H1 (cell line): ENCODE measurements around the gene TNNT1. TPM values are rescaled to one million over a fixed set of nuclear protein-coding genes. Genes with fewer than 3 reads are reported as not detected.

Source experiments
- CTCF ChIA-PET: fragments of 300-600 bp; sonication (Branson Sonifier 250); formaldehyde crosslinking; loops from one replicate; lab custom pipeline; 2021; ENCODE audit not compliant: partially characterized antibody; lab: Charles Lee
- POLR2A ChIA-PET: fragments of 300-600 bp; sonication (Branson Sonifier 250); formaldehyde crosslinking; loops from one replicate; lab custom pipeline; 2021; ENCODE audit warnings: inconsistent platforms; ENCODE audit not compliant: partially characterized antibody; lab: Charles Lee
- DNase-seq, 2 experiments: peaks; one replicate each; pipeline versions ENCODE4 v3.0.0 to v3.0.0-alpha.2; 2010 to 2022; ENCODE audit warnings: low spot score in 2 of 2, low read depth in 1 of 2, mixed read lengths in 1 of 2
- FAIRE-seq: peaks from 2 replicates; lab custom pipeline; 2011; peaks lifted over from hg19 to GRCh38; lab: Jason Lieb, UNC
- H2AFZ ChIP-seq: 2 replicates; pipeline ENCODE4 v1.8.1; 2012; ENCODE audit warnings: low read length, inconsistent platforms
- H2AK5ac ChIP-seq: 2 replicates; pipeline ENCODE4 v1.6.1; 2013; ENCODE audit warnings: low read depth, low read length
- H2BK120ac ChIP-seq: replicated peaks from 2 replicates; pipeline ENCODE3; 2013; ENCODE audit warnings: low read depth, low read length, inconsistent platforms
- H2BK12ac ChIP-seq: 2 replicates; pipeline ENCODE4 v1.6.1; 2013; ENCODE audit warnings: low read depth, low read length
- H2BK15ac ChIP-seq: 2 replicates; pipeline ENCODE4 v1.6.1; 2013; ENCODE audit warnings: low read length
- H2BK20ac ChIP-seq: 2 replicates; pipeline ENCODE4 v1.6.1; 2013; ENCODE audit warnings: low read length
- H2BK5ac ChIP-seq: 2 replicates; pipeline ENCODE4 v1.6.1; 2013; ENCODE audit warnings: low read depth, low read length
- H3K14ac ChIP-seq: 2 replicates; pipeline ENCODE4 v1.6.1; 2013; ENCODE audit warnings: inconsistent platforms; ENCODE audit not compliant: insufficient read length
- H3K18ac ChIP-seq: 2 replicates; pipeline ENCODE4 v1.6.1; 2013; ENCODE audit warnings: low read length; ENCODE audit errors: extremely low read depth
- H3K23ac ChIP-seq: 2 replicates; pipeline ENCODE4 v1.6.1; 2013; ENCODE audit warnings: inconsistent platforms; ENCODE audit not compliant: insufficient read length
- H3K23me2 ChIP-seq: 2 replicates; pipeline ENCODE4 v1.6.1; 2013; ENCODE audit warnings: low read depth, low read length
- H3K27ac ChIP-seq: 2 replicates; pipeline ENCODE4 v1.6.1; 2011; ENCODE audit warnings: low read depth, low read length, inconsistent platforms
- H3K27me3 ChIP-seq, 4 experiments: replicated peaks in 1 of 4; 1 replicate in 1 of 4; 2 replicates in 3 of 4; pipeline versions ENCODE4 v1.6.1 to v1.8.1; 2011 to 2013; ENCODE audit warnings: low read length in 3 of 4, mild to moderate bottlenecking in 3 of 4, inconsistent platforms in 2 of 4, mixed read lengths in 2 of 4, moderate library complexity in 1 of 4; ENCODE audit not compliant: control insufficient read depth in 3 of 4, insufficient read depth in 3 of 4; ENCODE audit errors: extremely low read depth in 1 of 4
- H3K36me3 ChIP-seq, 4 experiments: 2 replicates each; pipeline versions ENCODE4 v1.6.1 to v1.8.1; 2011 to 2013; ENCODE audit warnings: mild to moderate bottlenecking in 4 of 4, low read length in 3 of 4, moderate library complexity in 2 of 4, control low read depth in 1 of 4, inconsistent platforms in 1 of 4; ENCODE audit not compliant: insufficient read depth in 4 of 4, control insufficient read depth in 2 of 4
- H3K4ac ChIP-seq: replicated peaks from 2 replicates; pipeline ENCODE3; 2013; ENCODE audit warnings: low read length, low read depth, mixed read lengths, inconsistent platforms; ENCODE audit not compliant: insufficient read length
- H3K4me1 ChIP-seq, 4 experiments: replicated peaks in 1 of 4; 1 replicate in 1 of 4; 2 replicates in 3 of 4; pipeline versions ENCODE4 v1.6.1 to v1.8.1; 2011 to 2013; ENCODE audit warnings: low read length in 3 of 4, inconsistent platforms in 2 of 4, mixed read lengths in 1 of 4; ENCODE audit not compliant: insufficient read depth in 4 of 4, control insufficient read depth in 3 of 4
- H3K4me2 ChIP-seq, 2 experiments: 2 replicates each; pipeline versions ENCODE4 v1.6.1 to v1.8.1; 2011 to 2013; ENCODE audit warnings: low read depth in 2 of 2, low read length in 2 of 2, control low read depth in 1 of 2, inconsistent platforms in 1 of 2, mild to moderate bottlenecking in 1 of 2; ENCODE audit not compliant: insufficient read depth in 1 of 2
- H3K4me3 ChIP-seq, 4 experiments: fragments of 200-600, 300-600 bp in 1 of 4; sonication (generic), shearing (Covaris generic), sonication (Bioruptor Twin) in 1 of 4; 2 replicates each; pipeline versions ENCODE4 v1.5.1 to v1.8.1; 2011 to 2016; ENCODE audit warnings: low read length in 4 of 4, low read depth in 3 of 4, control low read depth in 2 of 4, inconsistent platforms in 2 of 4, mild to moderate bottlenecking in 2 of 4, mixed read lengths in 1 of 4, moderate library complexity in 1 of 4; ENCODE audit not compliant: insufficient read depth in 2 of 4; ENCODE audit errors: extremely low read depth in 1 of 4
- H3K56ac ChIP-seq: replicated peaks from 2 replicates; pipeline ENCODE3; 2013; ENCODE audit warnings: low read depth, mild to moderate bottlenecking, mixed read lengths, low read length, inconsistent platforms; ENCODE audit not compliant: insufficient read length
- H3K79me1 ChIP-seq: 2 replicates; pipeline ENCODE4 v1.6.1; 2013; ENCODE audit warnings: low read depth, low read length, control low read depth
- H3K79me2 ChIP-seq, 2 experiments: 2 replicates each; pipeline versions ENCODE4 v1.6.1 to v1.8.1; 2012 to 2013; ENCODE audit warnings: low read length in 2 of 2, mild to moderate bottlenecking in 2 of 2, inconsistent platforms in 1 of 2; ENCODE audit not compliant: insufficient read depth in 2 of 2, control insufficient read depth in 1 of 2
- H3K9ac ChIP-seq, 4 experiments: replicated peaks in 1 of 4; 1 replicate in 1 of 4; 2 replicates in 3 of 4; pipeline versions ENCODE4 v1.6.1 to v1.8.1; 2011 to 2013; ENCODE audit warnings: low read depth in 3 of 4, low read length in 3 of 4, control low read depth in 2 of 4, mild to moderate bottlenecking in 2 of 4, moderate library complexity in 2 of 4, inconsistent platforms in 1 of 4; ENCODE audit errors: extremely low read depth in 1 of 4
- H3K9me3 ChIP-seq, 2 experiments: 2 replicates each; pipeline versions ENCODE4 v1.6.1 to v1.8.1; 2012 to 2013; ENCODE audit warnings: mild to moderate bottlenecking in 2 of 2, moderate library complexity in 2 of 2, control low read depth in 1 of 2, inconsistent platforms in 1 of 2, low read depth in 1 of 2, low read length in 1 of 2, mixed read lengths in 1 of 2; ENCODE audit not compliant: insufficient read depth in 2 of 2
- H4K20me1 ChIP-seq, 2 experiments: replicated peaks in 1 of 2; 2 replicates each; pipeline versions ENCODE3 to v1.8.1; 2011 to 2013; ENCODE audit warnings: inconsistent platforms in 2 of 2, low read length in 2 of 2, mild to moderate bottlenecking in 1 of 2; ENCODE audit not compliant: insufficient read depth in 2 of 2, control insufficient read depth in 1 of 2
- H4K5ac ChIP-seq: 2 replicates; pipeline ENCODE4 v1.6.1; 2013; ENCODE audit warnings: low read length, low read depth, mixed read lengths, inconsistent platforms; ENCODE audit not compliant: insufficient read length
- H4K8ac ChIP-seq: 2 replicates; pipeline ENCODE4 v1.8.0; 2013; ENCODE audit warnings: mild to moderate bottlenecking, moderate library complexity, low read length, inconsistent platforms; ENCODE audit not compliant: insufficient read depth; ENCODE audit errors: extremely low read depth
- H4K91ac ChIP-seq: replicated peaks from 2 replicates; pipeline ENCODE3; 2013; ENCODE audit warnings: low read length, mixed read lengths, inconsistent platforms; ENCODE audit not compliant: insufficient read length
- RAD21 ChIP-seq, 2 experiments: IDR thresholded peaks in 1 of 2; conservative IDR thresholded peaks in 1 of 2; 2 replicates each; pipeline ENCODE4 v1.6.1; 2011; ENCODE audit warnings: low read depth in 2 of 2, low read length in 2 of 2, improper control_type of control experiment in 1 of 2, inconsistent platforms in 1 of 2, mild to moderate bottlenecking in 1 of 2, moderate library complexity in 1 of 2
- TAF1 ChIP-seq: IDR thresholded peaks from 2 replicates; pipeline ENCODE4 v1.6.1; 2011; ENCODE audit warnings: mild to moderate bottlenecking, low read depth, low read length
- WGBS, 2 experiments: shearing (Covaris generic) in 1 of 2; methylation state at CpG; one replicate each; pipeline versions ENCODE4 v1.1.6 to v1.1.7; 2013 to 2015; ENCODE audit warnings: low lambda C conversion rate in 2 of 2, mixed read lengths in 2 of 2, inconsistent platforms in 1 of 2, low coverage in 1 of 2, missing lambda C conversion rate in 1 of 2; ENCODE audit not compliant: insufficient replicate concordance in 2 of 2, insufficient coverage in 1 of 2, insufficient read length in 1 of 2; ENCODE audit errors: extremely low coverage in 1 of 2, missing lambda C conversion rate in 1 of 2; 5-methylcytosine and 5-hydroxymethylcytosine counted together
- polyA plus RNA-seq, 7 experiments: library from polyadenylated mRNA; depleted of rRNA in 3 of 7; stranded (reverse) in 5 of 7; unstranded in 2 of 7; fragments of >200 nt in 5 of 7; fragments of 200-250 nt in 2 of 7; gene quantifications; 1 replicate in 5 of 7; 2 replicates in 1 of 7; 4 replicates in 1 of 7; pipeline versions ENCODE4 v1.2.1 to v1.2.3, GENCODE V29; 2011 to 2013; ENCODE audit warnings: missing spikeins in 2 of 7, mixed read lengths in 2 of 7
- total RNA-seq: library from RNA; stranded (reverse); fragmentation: NEBNext Ultra II Directional; extraction: Animal tissue kit (Norgen Biotek cat#: 25700); gene quantifications from 2 replicates; pipeline ENCODE4 v1.2.1, GENCODE V29; 2021
- TF ChIP-seq, protein P1 (sequence below), 3 experiments: IDR thresholded peaks; 1 replicate in 2 of 3; 2 replicates in 1 of 3; pipeline versions ENCODE4 v1.5.1 to v1.6.1; 2011; ENCODE audit warnings: low read length in 3 of 3, mild to moderate bottlenecking in 3 of 3, inconsistent platforms in 2 of 3, low read depth in 1 of 3, moderate library complexity in 1 of 3; ENCODE audit not compliant: insufficient read depth in 1 of 3; ENCODE audit errors: control extremely low read depth in 1 of 3

Gene TNNT1
- total and polyA plus RNA-seq, 2 of the 8 experiments (the other 6 are each of a cell fraction or from before 2014, with no cell fraction given) = 69.6 to 107 TPM

DNA sequence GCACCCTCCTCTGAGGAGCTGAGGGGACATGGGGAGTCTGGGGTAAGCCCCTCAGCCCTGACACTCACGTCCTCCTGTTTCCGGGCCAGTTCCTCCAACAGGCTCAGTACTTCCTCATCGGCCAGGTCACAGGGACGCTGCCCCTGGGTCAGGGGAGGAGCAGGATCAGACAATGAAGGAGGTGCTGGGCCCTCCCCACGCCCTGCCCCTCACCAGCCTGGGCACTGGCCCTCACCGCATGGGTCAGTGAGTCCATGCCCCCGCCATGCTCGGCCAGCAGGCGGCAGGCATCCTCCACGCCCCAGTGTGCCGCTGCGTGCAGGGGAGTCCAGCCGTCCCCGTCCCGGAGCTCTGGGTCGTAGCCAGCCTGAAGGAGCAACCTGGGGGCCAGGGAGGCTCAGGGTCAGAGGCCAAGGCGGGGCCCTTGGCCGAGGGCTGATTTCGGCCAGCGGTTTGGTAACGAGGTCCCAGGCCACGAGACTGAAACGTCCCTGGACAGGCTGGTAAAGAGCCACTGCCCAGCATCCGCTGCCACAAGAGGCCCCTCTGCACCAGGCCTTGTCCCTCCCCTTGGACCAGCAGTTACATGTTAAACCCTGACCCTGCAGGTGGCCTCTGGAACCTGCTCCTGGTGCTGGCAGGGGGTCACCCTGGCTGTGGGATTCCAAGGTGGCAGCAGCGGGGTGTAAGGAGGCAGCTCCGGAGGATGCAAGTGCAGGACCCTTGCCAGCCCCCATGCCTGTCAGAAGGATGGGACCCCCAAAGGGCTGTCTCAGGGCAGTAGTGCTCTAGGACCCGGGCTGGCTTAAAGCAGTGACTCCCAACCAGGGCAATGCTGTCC lies 50.1 kb downstream of the TNNT1 start:
- H3K79me2 ChIP-seq = no peaks in the 10 kb centered on the region
- H3K56ac ChIP-seq = no peak overlapping the region
- H4K5ac ChIP-seq = no peak overlapping the region
- peaks cover 3% of the 10 kb centered on the region; the same call in 1 of the 2 replicates for H3K79me1 ChIP-seq
- no peak overlapping the region for H3K18ac ChIP-seq
- no peak overlapping the region for H3K4me2 ChIP-seq
- H4K91ac ChIP-seq = no peak overlapping the region
- H3K27me3 ChIP-seq = 0 out of 7 replicates have a peak, but pooled peaks cover 0 to 3% (median 0%) of the 10 kb centered on the region in 4 experiments
- no peak overlapping the region for H2BK20ac ChIP-seq
- ChIA-PET CTCF (interaction anchor here (0.7 to 2.8 kb wide), 13 partner anchors 7 to 79 kb away, joined by 3 to 26 read pairs (median 3); partner anchors contain the start of gene TNNI3), POLR2A (interaction anchor here (1.1 to 1.6 kb wide), 5 partner anchors 12 to 308 kb away, joined by 3 to 5 read pairs (median 3); partner anchors contain the start of gene PPP1R12C)
- no peak overlapping the region; a peak in 1 of 7 replicates for H3K9ac ChIP-seq
- WGBS, 2 experiments = 94% methylated on average over 27 of the region's 27 CpGs; no CpG with 5 or more reads in 1 of the 2 experiments
- H3K23ac ChIP-seq = no peak overlapping the region
- peaks cover 0 to 2% (median 0%) of the 10 kb centered on the region in 4 experiments; a peak in 1 of 8 replicates for H3K36me3 ChIP-seq
- no peak overlapping the region for H2AFZ ChIP-seq
- no peak overlapping the region for H2BK5ac ChIP-seq
- peaks cover 3 to 21% (median 14%) of the 10 kb centered on the region in 4 experiments for H3K4me1 ChIP-seq
- no peak overlapping the region for H3K14ac ChIP-seq
- H3K4ac ChIP-seq = no peak overlapping the region
- H2BK120ac ChIP-seq = no peak overlapping the region
- H3K27ac ChIP-seq = no peak overlapping the region
- H4K8ac ChIP-seq = no peak overlapping the region; the same call in 1 of the 2 replicates
- H2AK5ac ChIP-seq = no peak overlapping the region; the same call in 1 of the 2 replicates
- FAIRE-seq (no peak), DNase-seq (no peak)
- H3K23me2 ChIP-seq = no peaks in the 10 kb centered on the region
- no peak for TF ChIP-seq TAF1
- TF ChIP-seq, protein P1, sequence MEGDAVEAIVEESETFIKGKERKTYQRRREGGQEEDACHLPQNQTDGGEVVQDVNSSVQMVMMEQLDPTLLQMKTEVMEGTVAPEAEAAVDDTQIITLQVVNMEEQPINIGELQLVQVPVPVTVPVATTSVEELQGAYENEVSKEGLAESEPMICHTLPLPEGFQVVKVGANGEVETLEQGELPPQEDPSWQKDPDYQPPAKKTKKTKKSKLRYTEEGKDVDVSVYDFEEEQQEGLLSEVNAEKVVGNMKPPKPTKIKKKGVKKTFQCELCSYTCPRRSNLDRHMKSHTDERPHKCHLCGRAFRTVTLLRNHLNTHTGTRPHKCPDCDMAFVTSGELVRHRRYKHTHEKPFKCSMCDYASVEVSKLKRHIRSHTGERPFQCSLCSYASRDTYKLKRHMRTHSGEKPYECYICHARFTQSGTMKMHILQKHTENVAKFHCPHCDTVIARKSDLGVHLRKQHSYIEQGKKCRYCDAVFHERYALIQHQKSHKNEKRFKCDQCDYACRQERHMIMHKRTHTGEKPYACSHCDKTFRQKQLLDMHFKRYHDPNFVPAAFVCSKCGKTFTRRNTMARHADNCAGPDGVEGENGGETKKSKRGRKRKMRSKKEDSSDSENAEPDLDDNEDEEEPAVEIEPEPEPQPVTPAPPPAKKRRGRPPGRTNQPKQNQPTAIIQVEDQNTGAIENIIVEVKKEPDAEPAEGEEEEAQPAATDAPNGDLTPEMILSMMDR (IDR thresholded peaks at IDR 0.05; ENCODE audit: control extremely low read depth in 1 of 3, insufficient read depth in 1 of 3, low read depth in 1 of 3, low read length in 3 of 3) = peak; percentile 39 to 82 (median 40)
- peak; percentile 48 to 65 for TF ChIP-seq RAD21 (IDR thresholded peaks at IDR 0.05 in 1 of 2, conservative IDR thresholded peaks at IDR 0.05 in 1 of 2; ENCODE audit: low read depth in 2 of 2, low read length in 2 of 2)
- peaks cover 17 to 19% of the 10 kb centered on the region in 2 experiments for H4K20me1 ChIP-seq
- H2BK15ac ChIP-seq = no peak overlapping the region
- peaks cover 2 to 4% of the 10 kb centered on the region in 2 experiments; a peak in 2 of 4 replicates for H3K9me3 ChIP-seq
- no peak overlapping the region for H3K4me3 ChIP-seq
- H2BK12ac ChIP-seq = no peak overlapping the region; the same call in 1 of the 2 replicates
